ENCODE measurements around the gene SMIM8. TPM values are rescaled to one million over a fixed set of nuclear protein-coding genes. Genes with fewer than 3 reads are reported as not detected.

The SMIM8 gene
- total RNA-seq, 1 experiment from 2014 or later, result 4.3 TPM

DNA sequence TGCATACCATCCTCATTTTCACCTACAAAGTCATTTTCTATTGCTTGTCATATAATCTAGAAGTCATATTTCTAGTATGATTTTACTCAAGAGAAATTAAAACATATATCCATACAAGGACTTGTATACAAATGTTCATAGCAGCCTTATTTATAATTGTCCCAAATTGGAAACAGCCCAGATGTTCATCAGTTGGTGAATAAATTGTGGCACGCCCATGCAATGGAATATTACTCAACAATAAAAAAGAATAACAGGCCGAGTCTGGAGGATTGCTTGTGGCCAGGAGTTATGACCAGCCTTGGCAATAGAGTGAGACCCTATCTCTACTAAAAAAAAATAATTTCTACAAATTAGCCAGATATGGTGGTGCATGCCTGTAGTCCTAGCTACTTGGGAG is 51.0 kb downstream of the SMIM8 start:
- DNase-seq (ENCODE audit: low read depth), result no peak
- in situ Hi-C loops (cut with HindIII; ENCODE audit: low pct_unique_long_range_greater_than_20kb, low sequenced_read_pairs), result no loop called here

GRCh38 chr6:87375315-87375714 is 52.9 kb downstream of the SMIM8 start:
- DNase-seq (ENCODE audit: low read depth), result no peak
- in situ Hi-C loops (cut with HindIII; ENCODE audit: low pct_unique_long_range_greater_than_20kb, low sequenced_read_pairs), result no loop called here

DNA sequence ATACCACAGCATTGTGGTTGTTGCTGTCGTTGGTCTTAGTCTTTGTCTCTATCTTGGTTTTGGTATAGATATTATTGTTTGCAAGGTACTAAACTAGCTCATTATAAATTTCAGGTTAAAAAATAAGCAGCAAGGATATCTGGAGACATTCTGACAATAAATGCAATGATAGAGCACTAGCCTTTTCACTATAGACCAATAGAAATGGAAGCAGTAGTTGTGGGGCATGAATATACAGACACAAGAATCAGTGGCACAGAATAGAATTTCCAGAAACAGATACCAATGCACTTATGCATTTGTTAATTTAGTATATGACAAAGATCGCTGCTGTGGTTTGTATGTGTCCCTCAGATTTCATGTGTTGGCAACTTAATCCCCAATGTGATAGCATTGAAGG is 54.3 kb downstream of the SMIM8 start:
- in situ Hi-C loops (cut with HindIII; ENCODE audit: low pct_unique_long_range_greater_than_20kb, low sequenced_read_pairs), result no loop called here
- no peak for DNase-seq (ENCODE audit: low read depth)

GRCh38 chr6:87378947-87379346 is 56.6 kb downstream of the SMIM8 start:
- in situ Hi-C loops (cut with HindIII; ENCODE audit: low pct_unique_long_range_greater_than_20kb, low sequenced_read_pairs), result no loop called here
- DNase-seq (ENCODE audit: low read depth), result no peak

GRCh38 chr6:87382861-87383260 is 60.5 kb downstream of the SMIM8 start:
- in situ Hi-C loops (cut with HindIII; ENCODE audit: low pct_unique_long_range_greater_than_20kb, low sequenced_read_pairs), result no loop called here
- no peak for DNase-seq (ENCODE audit: low read depth)

DNA sequence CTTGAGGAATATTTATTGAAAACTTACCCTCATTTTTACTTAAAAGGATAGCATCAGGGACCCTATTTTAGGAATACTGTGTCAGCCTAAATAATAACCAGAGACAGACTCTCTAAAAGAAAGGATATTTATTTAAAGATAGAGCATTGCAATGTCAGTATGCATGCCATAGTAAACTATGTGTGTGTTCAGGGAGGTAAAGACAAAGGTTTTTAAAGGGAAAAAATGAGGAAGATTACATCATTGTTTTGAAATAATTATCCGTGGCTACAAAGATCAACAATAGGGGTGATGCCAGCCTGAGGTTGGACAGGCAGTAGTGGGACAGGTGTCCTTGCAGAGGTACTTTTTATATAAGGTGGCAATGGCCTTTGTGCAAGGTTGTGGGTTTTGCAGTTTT is 61.6 kb downstream of the SMIM8 start:
- in situ Hi-C loops (cut with HindIII; ENCODE audit: low pct_unique_long_range_greater_than_20kb, low sequenced_read_pairs), result no loop called here
- no peak for DNase-seq (ENCODE audit: low read depth)

GRCh38 chr6:87384449-87384848 is 62.1 kb downstream of the SMIM8 start:
- DNase-seq (ENCODE audit: low read depth), result no peak
- in situ Hi-C loops (cut with HindIII; ENCODE audit: low pct_unique_long_range_greater_than_20kb, low sequenced_read_pairs), result no loop called here

DNA sequence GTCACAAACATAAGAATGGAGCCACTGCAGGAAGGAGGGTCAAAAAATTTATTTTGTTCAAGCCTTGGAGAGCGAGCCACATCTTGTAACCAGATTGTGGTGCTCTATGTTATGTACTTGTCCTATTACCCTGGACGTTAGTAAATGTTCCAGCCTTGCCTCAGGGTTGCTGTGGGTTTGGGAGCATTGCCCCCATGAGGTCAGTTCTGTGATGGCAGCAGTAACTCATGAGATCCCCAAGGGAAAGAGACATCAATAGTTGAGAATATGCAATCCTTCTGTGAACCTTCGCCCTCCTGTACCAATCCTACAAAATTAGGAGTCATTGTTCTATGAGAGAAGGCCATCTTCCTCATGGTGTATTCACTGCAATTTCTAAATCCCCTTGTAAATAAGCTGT is 68.9 kb downstream of the SMIM8 start:
- no peak for DNase-seq (ENCODE audit: low read depth)
- in situ Hi-C loops (cut with HindIII; ENCODE audit: low pct_unique_long_range_greater_than_20kb, low sequenced_read_pairs), result no loop called here

Other genes with a start within 250 kb of the SMIM8 start
- gene CGA, start 227.5 kb upstream of the SMIM8 start, total RNA-seq (2014; rRNA removed; shearing (Covaris generic); ENCODE audit: low replicate concordance), result not detected in 2 replicates
- gene ZNF292, start 167.0 kb upstream of the SMIM8 start, total RNA-seq (2014; rRNA removed; shearing (Covaris generic); ENCODE audit: low replicate concordance), result 9.6 and 10.7 TPM in 2 replicates
- gene GJB7, start 6.7 kb downstream of the SMIM8 start, total RNA-seq (2014; rRNA removed; shearing (Covaris generic); ENCODE audit: low replicate concordance), result not detected in 2 replicates
- gene C6orf163, start 22.2 kb downstream of the SMIM8 start, total RNA-seq (2014; rRNA removed; shearing (Covaris generic); ENCODE audit: low replicate concordance), result not detected in 2 replicates
- gene CFAP206, start 85.4 kb downstream of the SMIM8 start, total RNA-seq (2014; rRNA removed; shearing (Covaris generic); ENCODE audit: low replicate concordance), result 4.0 and 4.1 TPM in 2 replicates
- 16.0 and 19.3 TPM in 2 replicates for gene SLC35A1, start 150.4 kb downstream of the SMIM8 start, total RNA-seq (2014; rRNA removed; shearing (Covaris generic); ENCODE audit: low replicate concordance)

All from Caki2 (cell line).